ENCODE data around the gene OPN4. TPM values are rescaled to one million over a fixed set of nuclear protein-coding genes. Genes with fewer than 3 reads are reported as not detected.
A peak's percentile ranks its signal among the peaks of the same experiment; 100 is the strongest.

OPN4 gene
- total and polyA plus RNA-seq, 2 donors (not counting 3 experiments of a cell fraction or from before 2014, with no cell fraction given): not detected

DNA sequence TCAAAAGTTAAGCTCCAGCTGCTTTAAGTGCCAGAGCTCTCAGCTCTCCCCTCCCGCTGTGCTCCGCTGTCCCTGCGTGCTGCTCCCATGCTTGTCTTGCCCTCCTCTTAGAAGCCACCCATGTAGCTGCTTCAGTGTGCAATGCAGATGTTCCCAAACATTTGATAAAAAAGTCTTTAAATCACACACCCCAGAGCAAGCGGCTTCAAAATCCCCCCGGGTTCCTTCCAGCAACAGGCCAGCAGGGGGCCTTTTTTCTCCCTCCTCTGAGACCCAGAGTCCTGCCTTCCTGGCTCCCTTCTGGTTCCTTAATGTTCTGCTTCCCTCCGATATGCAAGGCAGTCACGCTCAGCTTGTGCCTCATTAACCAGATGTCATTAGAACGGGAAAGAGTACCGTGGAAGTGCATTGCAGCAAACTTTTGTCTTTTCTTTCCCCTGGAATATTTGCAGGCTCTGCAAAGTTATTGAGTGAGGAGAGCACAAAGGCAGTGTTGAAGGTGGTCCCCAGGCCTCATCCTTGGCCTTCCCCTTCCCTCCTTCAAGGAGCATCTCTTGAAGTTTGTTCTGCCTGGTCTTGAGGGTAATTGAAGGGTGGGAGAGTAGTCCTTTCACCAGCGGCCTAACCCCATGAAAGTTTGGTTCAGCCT, 39.5 kb downstream of the OPN4 start:
- dilution Hi-C loops (cut with MboI; ENCODE audit: extremely low pct_ligation_motif_present, low sequenced_read_pairs) (no loop called here), intact Hi-C loops (cut with micrococcal nuclease) (loop anchor here (1.0 kb wide), 1 partner anchor 205 kb away; no protein-coding TSS in a partner anchor)
- ChIA-PET POLR2A (interaction anchor here (0.5 kb wide), 1 partner anchor 183 kb away, joined by 4 read pairs; no protein-coding TSS in a partner anchor), CTCF (interaction anchor here (0.8 to 4.6 kb wide), 22 partner anchors 9 to 275 kb away, joined by 3 to 129 read pairs (median 4); partner anchors contain the start of genes ADIRF, BMPR1A and SNCG)
- Histone ChIP-seq H4K20me1 (replicated peaks; ENCODE audit: control insufficient read depth, extremely low read depth, insufficient read depth, low read length) (no peaks in the 10 kb centered on the region), H3K4me3 (replicated peaks in 1 of 3; ENCODE audit: insufficient read depth in 1 of 3, low read depth in 1 of 3, low read length in 3 of 3) (no peak overlapping the region), H3K4me2 (ENCODE audit: insufficient read depth, low read length) (no peak overlapping the region), H3K27me3 (ENCODE audit: control insufficient read depth in 2 of 2, insufficient read depth in 2 of 2, low read length in 2 of 2) (peaks cover 52 to 53% of the 10 kb centered on the region in 2 experiments), H3K9ac (replicated peaks; ENCODE audit: extremely low read depth, insufficient read depth, low read length) (no peak overlapping the region), H3K27ac (ENCODE audit: insufficient read depth, low read depth, low read length) (no peak overlapping the region), H3K79me2 (ENCODE audit: control insufficient read depth, insufficient read depth, low read length) (no peaks in the 10 kb centered on the region), H3K36me3 (ENCODE audit: control insufficient read depth in 2 of 2, extremely low read depth in 1 of 2, insufficient read depth in 2 of 2, low read length in 2 of 2) (no peaks in the 10 kb centered on the region), H2AFZ (ENCODE audit: low read depth, low read length) (no peak overlapping the region), H3K9me3 (replicated peaks; ENCODE audit: control insufficient read depth, insufficient read depth, low read length) (no peaks in the 10 kb centered on the region), H3K4me1 (ENCODE audit: control insufficient read depth, extremely low read depth, insufficient read depth, low read length) (no peaks in the 10 kb centered on the region), H3K9me1 (replicated peaks; ENCODE audit: control insufficient read depth, extremely low read depth, insufficient read depth, low read length) (no peaks in the 10 kb centered on the region)
- no peak for TF ChIP-seq EZH2 (IDR thresholded peaks at IDR 0.05; ENCODE audit: borderline replicate concordance, low read depth, low read length, severe bottlenecking)
- TF ChIP-seq, protein P1, sequence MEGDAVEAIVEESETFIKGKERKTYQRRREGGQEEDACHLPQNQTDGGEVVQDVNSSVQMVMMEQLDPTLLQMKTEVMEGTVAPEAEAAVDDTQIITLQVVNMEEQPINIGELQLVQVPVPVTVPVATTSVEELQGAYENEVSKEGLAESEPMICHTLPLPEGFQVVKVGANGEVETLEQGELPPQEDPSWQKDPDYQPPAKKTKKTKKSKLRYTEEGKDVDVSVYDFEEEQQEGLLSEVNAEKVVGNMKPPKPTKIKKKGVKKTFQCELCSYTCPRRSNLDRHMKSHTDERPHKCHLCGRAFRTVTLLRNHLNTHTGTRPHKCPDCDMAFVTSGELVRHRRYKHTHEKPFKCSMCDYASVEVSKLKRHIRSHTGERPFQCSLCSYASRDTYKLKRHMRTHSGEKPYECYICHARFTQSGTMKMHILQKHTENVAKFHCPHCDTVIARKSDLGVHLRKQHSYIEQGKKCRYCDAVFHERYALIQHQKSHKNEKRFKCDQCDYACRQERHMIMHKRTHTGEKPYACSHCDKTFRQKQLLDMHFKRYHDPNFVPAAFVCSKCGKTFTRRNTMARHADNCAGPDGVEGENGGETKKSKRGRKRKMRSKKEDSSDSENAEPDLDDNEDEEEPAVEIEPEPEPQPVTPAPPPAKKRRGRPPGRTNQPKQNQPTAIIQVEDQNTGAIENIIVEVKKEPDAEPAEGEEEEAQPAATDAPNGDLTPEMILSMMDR (IDR thresholded peaks at IDR 0.05; ENCODE audit: extremely low read depth in 1 of 2, insufficient read depth in 1 of 2, low read depth in 1 of 2, low read length in 2 of 2): peak; percentile 70 to 77
- TF ChIP-seq MYC (IDR thresholded peaks at IDR 0.05; ENCODE audit: low read depth, low read length): no peak
- DNase-seq (ENCODE audit: low read depth, low spot score) (peak; percentile 41), FAIRE-seq (peak; percentile 71)
- no TSS peak for BruUV-seq (replicated peaks)

Measured in endothelial cell of umbilical vein (primary cell).